Hepatocyte (in vitro differentiated cells): ENCODE measurements around the gene ANKRD31. TPM values are rescaled to one million over a fixed set of nuclear protein-coding genes. Genes with fewer than 3 reads are reported as not detected.
A peak's percentile ranks its signal among the peaks of the same experiment; 100 is the strongest.

ENCODE experiments used
- DNase-seq: peaks from one replicate; pipeline ENCODE4 v3.0.0-alpha.2; 2016; ENCODE audit warnings: low spot score
- H2AFZ ChIP-seq: fragments of 200-600 bp; sonication (generic); 2 replicates; pipeline ENCODE4 v1.6.0; 2016; ENCODE audit warnings: antibody characterized with exemption, mild to moderate bottlenecking
- H3K27ac ChIP-seq: fragments of 200-600 bp; sonication (generic); 2 replicates; pipeline ENCODE4 v1.5.1; 2016; ENCODE audit warnings: mild to moderate bottlenecking
- H3K27me3 ChIP-seq: fragments of 200-600 bp; sonication (generic); 2 replicates; pipeline ENCODE4 v1.6.1; 2016
- H3K36me3 ChIP-seq: fragments of 200-600 bp; sonication (generic); replicated peaks from 2 replicates; pipeline ENCODE4 v1.5.1; 2016; ENCODE audit warnings: low read depth; ENCODE audit not compliant: insufficient read depth
- H3K4me1 ChIP-seq: fragments of 200-600 bp; sonication (generic); 2 replicates; pipeline ENCODE4 v1.5.1; 2016; ENCODE audit warnings: mild to moderate bottlenecking, moderate library complexity; ENCODE audit not compliant: insufficient read depth
- H3K4me2 ChIP-seq: fragments of 200-600 bp; sonication (generic); 2 replicates; pipeline ENCODE4 v1.6.0; 2016
- H3K4me3 ChIP-seq: fragments of 200-600 bp; sonication (generic); 2 replicates; pipeline ENCODE4 v1.5.1; 2016; ENCODE audit warnings: mild to moderate bottlenecking
- H3K79me2 ChIP-seq: fragments of 200-600 bp; sonication (generic); 2 replicates; pipeline ENCODE4 v1.6.0; 2017; ENCODE audit warnings: mild to moderate bottlenecking
- H3K9me2 ChIP-seq: fragments of 200-600 bp; sonication (generic); replicated peaks from 2 replicates; pipeline ENCODE4 v1.6.0; 2017; ENCODE audit warnings: mild to moderate bottlenecking; ENCODE audit not compliant: insufficient read depth
- H3K9me3 ChIP-seq: fragments of 200-600 bp; sonication (generic); 2 replicates; pipeline ENCODE4 v1.5.1; 2016; ENCODE audit warnings: low read depth, mild to moderate bottlenecking
- H4K20me1 ChIP-seq: fragments of 200-600 bp; sonication (generic); 2 replicates; pipeline ENCODE4 v1.6.0; 2016; ENCODE audit warnings: mild to moderate bottlenecking; ENCODE audit not compliant: insufficient read depth, poor library complexity, severe bottlenecking
- EZH2 ChIP-seq: fragments of 200-600 bp; sonication (generic); IDR thresholded peaks from 2 replicates; pipeline ENCODE4 v1.6.1; 2016; ENCODE audit warnings: antibody characterized with exemption, mild to moderate bottlenecking, borderline replicate concordance
- EZH2phosphoT487 ChIP-seq: fragments of 200-600 bp; sonication (generic); IDR thresholded peaks from one replicate; pipeline ENCODE4 v1.6.1; 2018; ENCODE audit warnings: antibody characterized with exemption, mild to moderate bottlenecking, low read depth, moderate library complexity; ENCODE audit not compliant: unreplicated experiment, severe bottlenecking
- WGBS: methylation state at CpG from one replicate; pipeline ENCODE4 v1.1.6; 2016; ENCODE audit warnings: low lambda C conversion rate; ENCODE audit errors: missing lambda C conversion rate; 5-methylcytosine and 5-hydroxymethylcytosine counted together
- polyA plus RNA-seq: library from polyadenylated mRNA; unstranded; fragments of >200 nt; fragmentation: Nextera tagmentation; extraction: Ambion mirVana; gene quantifications from 2 replicates; pipeline ENCODE4 v1.2.1, GENCODE V29; 2016
- total RNA-seq: library from RNA; depleted of rRNA; stranded (reverse); fragments of >200 nt; gene quantifications from 2 replicates; pipeline ENCODE4 v1.2.3, GENCODE V29; 2014
- TF ChIP-seq, protein P1 (sequence below): fragments of 200-600 bp; sonication (generic); IDR thresholded peaks from 2 replicates; pipeline ENCODE4 v1.5.1; 2016; ENCODE audit warnings: antibody characterized with exemption, mild to moderate bottlenecking; ENCODE audit not compliant: poor library complexity

Gene ANKRD31
- total and polyA plus RNA-seq, 2 experiments from 2014 or later: 0.19 to 0.47 TPM

GRCh38 chr5:75243510-75243909 is 6.8 kb upstream of the ANKRD31 start:
- H3K36me3 ChIP-seq: no peaks in the 10 kb centered on the region
- no peak overlapping the region for H2AFZ ChIP-seq
- no peaks in the 10 kb centered on the region for H3K79me2 ChIP-seq
- no peak for DNase-seq
- TF ChIP-seq, protein P1, sequence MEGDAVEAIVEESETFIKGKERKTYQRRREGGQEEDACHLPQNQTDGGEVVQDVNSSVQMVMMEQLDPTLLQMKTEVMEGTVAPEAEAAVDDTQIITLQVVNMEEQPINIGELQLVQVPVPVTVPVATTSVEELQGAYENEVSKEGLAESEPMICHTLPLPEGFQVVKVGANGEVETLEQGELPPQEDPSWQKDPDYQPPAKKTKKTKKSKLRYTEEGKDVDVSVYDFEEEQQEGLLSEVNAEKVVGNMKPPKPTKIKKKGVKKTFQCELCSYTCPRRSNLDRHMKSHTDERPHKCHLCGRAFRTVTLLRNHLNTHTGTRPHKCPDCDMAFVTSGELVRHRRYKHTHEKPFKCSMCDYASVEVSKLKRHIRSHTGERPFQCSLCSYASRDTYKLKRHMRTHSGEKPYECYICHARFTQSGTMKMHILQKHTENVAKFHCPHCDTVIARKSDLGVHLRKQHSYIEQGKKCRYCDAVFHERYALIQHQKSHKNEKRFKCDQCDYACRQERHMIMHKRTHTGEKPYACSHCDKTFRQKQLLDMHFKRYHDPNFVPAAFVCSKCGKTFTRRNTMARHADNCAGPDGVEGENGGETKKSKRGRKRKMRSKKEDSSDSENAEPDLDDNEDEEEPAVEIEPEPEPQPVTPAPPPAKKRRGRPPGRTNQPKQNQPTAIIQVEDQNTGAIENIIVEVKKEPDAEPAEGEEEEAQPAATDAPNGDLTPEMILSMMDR: no peak
- TF ChIP-seq EZH2phosphoT487: no peak
- no peak for TF ChIP-seq EZH2
- H3K27ac ChIP-seq: no peak overlapping the region
- WGBS: 75% methylated on average over 5 of the region's 5 CpGs
- H3K4me1 ChIP-seq: no peaks in the 10 kb centered on the region
- no peak overlapping the region for H3K4me3 ChIP-seq
- no peaks in the 10 kb centered on the region for H3K9me2 ChIP-seq
- H4K20me1 ChIP-seq: no peaks in the 10 kb centered on the region
- no peaks in the 10 kb centered on the region for H3K9me3 ChIP-seq
- H3K27me3 ChIP-seq: no peaks in the 10 kb centered on the region
- H3K4me2 ChIP-seq: no peak overlapping the region

- WGBS: 55% methylated on average over 1 of the region's 1 CpG
- no peaks in the 10 kb centered on the region for H3K9me3 ChIP-seq
- H2AFZ ChIP-seq: no peak overlapping the region
- no peaks in the 10 kb centered on the region for H3K9me2 ChIP-seq
- TF ChIP-seq EZH2phosphoT487: no peak
- no peak for TF ChIP-seq EZH2
- TF ChIP-seq, protein P1: no peak
- H3K4me1 ChIP-seq: no peaks in the 10 kb centered on the region
- H3K27ac ChIP-seq: no peak overlapping the region
- H3K4me3 ChIP-seq: no peak overlapping the region
- H3K27me3 ChIP-seq: no peaks in the 10 kb centered on the region
- H3K4me2 ChIP-seq: no peak overlapping the region
- no peak for DNase-seq
- H4K20me1 ChIP-seq: no peaks in the 10 kb centered on the region
- no peaks in the 10 kb centered on the region for H3K36me3 ChIP-seq
- H3K79me2 ChIP-seq: no peaks in the 10 kb centered on the region
Measured at GRCh38 chr5:75243100-75243499, 6.4 kb upstream of the ANKRD31 start.

DNA sequence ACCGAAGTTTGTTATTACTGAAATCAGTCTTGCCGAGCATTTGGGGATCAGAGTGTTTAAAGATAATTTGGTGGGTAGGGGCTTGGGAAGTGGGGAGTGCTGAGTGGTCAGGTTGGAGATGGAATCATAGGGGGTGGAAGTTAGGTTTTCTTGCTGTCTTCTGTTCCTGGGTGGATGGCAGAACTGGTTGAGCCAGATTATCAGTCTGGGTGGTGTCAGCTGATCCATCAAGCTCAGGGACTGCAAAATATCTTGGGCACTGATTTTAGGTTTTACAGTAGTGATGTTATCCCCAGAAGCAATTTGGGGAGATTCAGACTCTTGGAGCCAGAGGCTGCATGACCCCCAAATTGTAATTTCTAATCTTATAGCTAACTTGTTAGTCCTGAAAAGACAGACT is 5.4 kb upstream of the ANKRD31 start:
- 74% methylated on average over 2 of the region's 2 CpGs for WGBS
- Histone ChIP-seq H3K9me2 (no peaks in the 10 kb centered on the region), H3K4me1 (no peaks in the 10 kb centered on the region), H3K79me2 (no peaks in the 10 kb centered on the region), H3K36me3 (no peaks in the 10 kb centered on the region), H2AFZ (no peak overlapping the region), H3K27ac (no peak overlapping the region), H3K27me3 (no peaks in the 10 kb centered on the region), H3K4me2 (no peak overlapping the region), H3K4me3 (no peak overlapping the region), H4K20me1 (no peaks in the 10 kb centered on the region), H3K9me3 (no peaks in the 10 kb centered on the region)
- TF ChIP-seq EZH2 (no peak), EZH2phosphoT487 (no peak)
- TF ChIP-seq, protein P1: no peak
- no peak for DNase-seq

- Histone ChIP-seq H2AFZ (no peak overlapping the region), H3K9me2 (no peaks in the 10 kb centered on the region), H3K36me3 (no peaks in the 10 kb centered on the region), H4K20me1 (no peaks in the 10 kb centered on the region), H3K4me2 (no peak overlapping the region), H3K9me3 (no peaks in the 10 kb centered on the region), H3K4me3 (no peak overlapping the region), H3K27ac (peak overlapping the region; percentile 50), H3K79me2 (no peaks in the 10 kb centered on the region), H3K27me3 (no peaks in the 10 kb centered on the region), H3K4me1 (no peaks in the 10 kb centered on the region)
- peak; percentile 11 for DNase-seq
- TF ChIP-seq EZH2phosphoT487: no peak
- 66% methylated on average over 2 of the region's 2 CpGs for WGBS
Measured at GRCh38 chr5:75239681-75240080, 3.0 kb upstream of the ANKRD31 start.
